NB4 (cell line): ENCODE data around the gene ROBO1.

ENCODE experiments used
- CTCF ChIP-seq: IDR thresholded peaks from one replicate; pipeline ENCODE4 v1.5.1; 2012; ENCODE audit warnings: low read depth, low read length
- MAX ChIP-seq: IDR thresholded peaks from 2 replicates; pipeline ENCODE4 v1.6.1; 2011; ENCODE audit warnings: low read depth, low read length

GRCh38 chr3:79187426-79187825 lies 580.4 kb downstream of the ROBO1 start:
- TF ChIP-seq CTCF = no peak
- TF ChIP-seq MAX = no peak
